HepG2 (cell line): Measurements from ENCODE around the gene VWA7. TPM values are rescaled to one million over a fixed set of nuclear protein-coding genes. Genes with fewer than 3 reads are reported as not detected.

ENCODE experiments used
- ATRX ChIP-seq: sonication (generic); formaldehyde crosslinking; IDR thresholded peaks from 2 replicates; pipeline ENCODE4 v1.4.0; 2020; ENCODE audit warnings: missing genetic modification reagents, borderline replicate concordance
- FOXK2 ChIP-seq: fragments of 450-650 bp; IDR thresholded peaks from 2 replicates; pipeline ENCODE4 v1.6.1; 2016
- MBNL3 ChIP-seq: fragments of 250-450 bp; sonication (Bioruptor Pico); conservative IDR thresholded peaks from 2 replicates; pipeline ENCODE4 v1.8.0; 2022; ENCODE audit warnings: mild to moderate bottlenecking, inconsistent platforms
- RXRB ChIP-seq: IDR thresholded peaks from 2 replicates; pipeline ENCODE4 v1.6.1; 2016; ENCODE audit warnings: borderline replicate concordance, missing genetic modification reagents, missing compliant biosample characterization
- TERF1 ChIP-seq: sonication (generic); formaldehyde crosslinking; IDR thresholded peaks from 2 replicates; pipeline ENCODE4 v1.8.0; 2022; ENCODE audit warnings: mild to moderate bottlenecking, missing genetic modification reagents, moderate library complexity
- ZBED4 ChIP-seq: sonication (generic); formaldehyde crosslinking; IDR thresholded peaks from 2 replicates; pipeline ENCODE4 v1.4.0; 2020; ENCODE audit warnings: missing genetic modification reagents, borderline replicate concordance
- ZBTB4 ChIP-seq: sonication (generic); formaldehyde crosslinking; IDR thresholded peaks from 2 replicates; pipeline ENCODE4 v1.4.0; 2020; ENCODE audit warnings: missing genetic modification reagents, mild to moderate bottlenecking, borderline replicate concordance
- ZGPAT ChIP-seq: IDR thresholded peaks from 2 replicates; pipeline ENCODE4 v1.6.1; 2016; ENCODE audit warnings: mild to moderate bottlenecking
- ZNF142 ChIP-seq: sonication (generic); formaldehyde crosslinking; IDR thresholded peaks from 2 replicates; pipeline ENCODE4 v1.4.0; 2020; ENCODE audit warnings: missing genetic modification reagents
- ZNF367 ChIP-seq: sonication (generic); formaldehyde crosslinking; IDR thresholded peaks from 2 replicates; pipeline ENCODE4 v1.4.0; 2020; ENCODE audit warnings: missing genetic modification reagents, borderline replicate concordance
- polyA plus RNA-seq, 8 experiments: library from polyadenylated mRNA; depleted of rRNA in 3 of 8; stranded (reverse) in 7 of 8; unstranded in 1 of 8; fragments of >200 nt; fragmentation: Illumina TruSeq in 4 of 8; extraction: Trizol in 4 of 8; gene quantifications; 2 replicates each; pipeline versions ENCODE4 v1.2.1 to v1.2.3, GENCODE V29; 2011 to 2016; ENCODE audit warnings: low read depth in 4 of 8, missing spikeins in 1 of 8, mixed read lengths in 1 of 8; ENCODE audit not compliant: insufficient read depth in 1 of 8
- total RNA-seq, 5 experiments: library from RNA; depleted of rRNA; stranded (reverse); fragments of >200 nt; fragmentation: Illumina TruSeq; extraction: Trizol; gene quantifications; 2 replicates each; pipeline ENCODE4 v1.2.3, GENCODE V29; 2016; ENCODE audit warnings: low read depth in 1 of 5

Gene VWA7
- total and polyA plus RNA-seq, 2 of the 13 experiments (the other 11 are each of a cell fraction or from before 2014, with no cell fraction given): 0.86 to 3.3 TPM

GRCh38 chr6:31769684-31770371 lies 7.3 kb downstream of the VWA7 start (continued):
- no peak for TF ChIP-seq ZNF142
- no peak for TF ChIP-seq ZNF367 (CRISPR knock-in tag)
- TF ChIP-seq TERF1 (CRISPR knock-in tag): no peak
- TF ChIP-seq ZBED4 (CRISPR knock-in tag): no peak
- TF ChIP-seq ZGPAT: peak; percentile 58; the same call in 1 of the 2 replicates
- TF ChIP-seq ATRX (CRISPR knock-in tag): no peak
- no peak for TF ChIP-seq MBNL3
- no peak for TF ChIP-seq FOXK2
- no peak; the same call in 1 of the 2 replicates for TF ChIP-seq RXRB (CRISPR knock-in tag)
- no peak for TF ChIP-seq ZBTB4 (CRISPR knock-in tag)
